Measurements from ENCODE around the gene ABR.
A peak's percentile ranks its signal among the peaks of the same experiment; 100 is the strongest.
"Not testable (repeated sequence)": the region's sequence is repeated elsewhere in the genome, so short reads cannot be mapped to it uniquely, and the experiment has no call there.

ABR gene

GRCh38 chr17:986322-986929 lies 193.4 kb downstream of the ABR start:
- Histone ChIP-seq H3K27me3 (ENCODE audit: low read depth) (no peaks in the 10 kb centered on the region), H3K9me3 (no peaks in the 10 kb centered on the region), H3K4me1 (no peaks in the 10 kb centered on the region), H3K36me3 (replicated peaks) (no peaks in the 10 kb centered on the region), H3K4me3 (no peak overlapping the region)
- in situ Hi-C loops (cut with MboI; ENCODE audit: low sequenced_read_pairs): loop anchor here (5.0 kb wide), 1 partner anchor 189 kb away; no protein-coding TSS in a partner anchor
- no peak for DNase-seq (ENCODE audit: low spot score in 2 of 2)

DNA sequence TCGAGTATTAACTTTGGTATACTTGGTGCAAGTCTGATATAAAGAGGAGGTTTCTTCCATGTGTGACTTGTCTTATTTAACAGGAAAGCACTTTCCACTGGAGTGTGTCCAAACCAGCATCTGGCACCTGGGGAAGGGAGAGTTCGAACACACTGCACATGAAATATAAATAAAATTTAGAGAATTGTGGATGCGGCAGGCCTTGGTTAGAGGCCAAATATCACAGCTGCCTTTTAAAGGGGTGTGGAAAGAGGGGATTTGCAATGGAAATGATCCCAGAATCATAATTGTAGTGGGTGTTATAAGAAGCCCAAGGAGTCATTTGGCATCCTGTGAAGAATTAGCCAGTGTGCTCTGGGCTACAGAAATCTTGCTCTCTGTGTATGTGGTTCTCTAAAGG lies 195.9 kb downstream of the ABR start:
- no peak overlapping the region for H3K4me3 ChIP-seq

DNA sequence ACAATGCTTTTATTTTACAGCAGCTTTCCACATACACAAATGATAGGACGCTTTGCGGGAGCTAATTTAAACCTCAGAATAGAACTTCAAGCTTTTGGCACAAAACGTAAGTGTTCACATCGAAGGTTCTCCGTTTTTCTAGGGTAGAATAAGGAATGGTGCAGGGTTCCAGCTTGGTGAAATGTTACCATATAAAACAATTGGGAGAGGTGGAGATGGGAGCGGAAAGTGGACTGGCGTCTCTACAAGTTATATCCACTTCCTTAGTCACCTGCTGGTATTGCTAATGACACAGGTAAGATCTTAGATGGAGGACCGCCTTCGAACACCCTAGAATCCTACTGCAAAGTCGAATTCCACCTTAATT lies 198.5 kb downstream of the ABR start:
- H3K4me3 ChIP-seq: no peak overlapping the region
- H3K9me3 ChIP-seq: no peaks in the 10 kb centered on the region
- H3K4me1 ChIP-seq: peaks cover 14% of the 10 kb centered on the region
- in situ Hi-C loops (cut with MboI; ENCODE audit: low sequenced_read_pairs): no loop called here
- no peaks in the 10 kb centered on the region for H3K36me3 ChIP-seq (replicated peaks)
- no peak for DNase-seq (ENCODE audit: low spot score in 2 of 2)
- H3K27me3 ChIP-seq (ENCODE audit: low read depth): no peaks in the 10 kb centered on the region

More for the DNA sequence above, 195.9 kb downstream of the ABR start:
- no peaks in the 10 kb centered on the region for H3K27me3 ChIP-seq (ENCODE audit: low read depth)
- H3K36me3 ChIP-seq (replicated peaks): no peaks in the 10 kb centered on the region
- peaks cover 10% of the 10 kb centered on the region for H3K4me1 ChIP-seq
- no peak for DNase-seq (ENCODE audit: low spot score in 2 of 2)
- H3K9me3 ChIP-seq: no peaks in the 10 kb centered on the region
- in situ Hi-C loops (cut with MboI; ENCODE audit: low sequenced_read_pairs): no loop called here

GRCh38 chr17:980406-981291 lies 199.1 kb downstream of the ABR start:
- peaks cover 14% of the 10 kb centered on the region for H3K4me1 ChIP-seq
- in situ Hi-C loops (cut with MboI; ENCODE audit: low sequenced_read_pairs): no loop called here
- H3K4me3 ChIP-seq: peak overlapping the region; percentile 45
- H3K27me3 ChIP-seq (ENCODE audit: low read depth): no peaks in the 10 kb centered on the region
- H3K9me3 ChIP-seq: no peaks in the 10 kb centered on the region
- H3K36me3 ChIP-seq (replicated peaks): no peaks in the 10 kb centered on the region
- peak; percentile 86 to 88 for DNase-seq (ENCODE audit: low spot score in 2 of 2)

GRCh38 chr17:979539-980405 lies 200.0 kb downstream of the ABR start, which contains the start of gene NXN:
TSS of gene NXN (minus strand) at chr17:979776.
- Histone ChIP-seq H3K4me1 (peaks cover 14% of the 10 kb centered on the region), H3K36me3 (replicated peaks) (no peaks in the 10 kb centered on the region), H3K9me3 (no peaks in the 10 kb centered on the region), H3K4me3 (peak within 1 kb of the TSS; percentile 85), H3K27me3 (ENCODE audit: low read depth) (no peaks in the 10 kb centered on the region)
- peak; percentile 68 to 92 for DNase-seq (ENCODE audit: low spot score in 2 of 2)
- in situ Hi-C loops (cut with MboI; ENCODE audit: low sequenced_read_pairs): no loop called here

DNA sequence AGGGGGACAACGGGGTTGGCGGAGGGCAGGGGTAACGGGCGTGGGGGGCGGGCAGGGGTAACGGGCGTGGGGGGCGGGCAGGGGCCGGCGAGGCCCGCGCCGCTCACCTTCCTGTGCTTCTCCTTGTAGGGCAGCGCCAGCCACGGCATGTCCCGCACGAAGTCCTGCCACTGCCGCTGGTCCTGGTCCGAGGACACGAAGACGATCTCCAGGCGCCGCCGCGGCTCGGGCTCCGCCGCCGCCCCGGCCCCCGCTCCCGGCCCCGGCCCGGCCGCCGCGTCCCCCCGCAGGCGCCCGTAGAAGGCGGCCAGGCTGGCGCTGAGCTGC lies 200.6 kb downstream of the ABR start:
- no peak for DNase-seq (ENCODE audit: low spot score in 2 of 2)
- in situ Hi-C loops (cut with MboI; ENCODE audit: low sequenced_read_pairs): no loop called here
- Histone ChIP-seq H3K27me3 (ENCODE audit: low read depth) (no peaks in the 10 kb centered on the region), H3K36me3 (replicated peaks) (no peaks in the 10 kb centered on the region), H3K9me3 (no peaks in the 10 kb centered on the region), H3K4me3 (peak overlapping the region; percentile 85), H3K4me1 (peaks cover 14% of the 10 kb centered on the region)

GRCh38 chr17:978103-979093 lies 201.4 kb downstream of the ABR start:
- peaks cover 14% of the 10 kb centered on the region for H3K4me1 ChIP-seq

GRCh38 chr17:977166-977565 lies 202.6 kb downstream of the ABR start:
- peaks cover 14% of the 10 kb centered on the region for H3K4me1 ChIP-seq
- H3K36me3 ChIP-seq (replicated peaks): no peaks in the 10 kb centered on the region
- DNase-seq (ENCODE audit: low spot score in 2 of 2): peak in 1 of 2 experiments; percentile 42
- H3K4me3 ChIP-seq: peak overlapping the region; percentile 85
- in situ Hi-C loops (cut with MboI; ENCODE audit: low sequenced_read_pairs): no loop called here
- H3K9me3 ChIP-seq: no peaks in the 10 kb centered on the region
- H3K27me3 ChIP-seq (ENCODE audit: low read depth): no peaks in the 10 kb centered on the region

More at GRCh38 chr17:978103-979093, 201.4 kb downstream of the ABR start:
- no peaks in the 10 kb centered on the region for H3K27me3 ChIP-seq (ENCODE audit: low read depth)
- H3K9me3 ChIP-seq: no peaks in the 10 kb centered on the region
- peak overlapping the region; percentile 85 for H3K4me3 ChIP-seq
- peak; percentile 25 to 74 for DNase-seq (ENCODE audit: low spot score in 2 of 2)
- in situ Hi-C loops (cut with MboI; ENCODE audit: low sequenced_read_pairs): no loop called here
- no peaks in the 10 kb centered on the region for H3K36me3 ChIP-seq (replicated peaks)

DNA sequence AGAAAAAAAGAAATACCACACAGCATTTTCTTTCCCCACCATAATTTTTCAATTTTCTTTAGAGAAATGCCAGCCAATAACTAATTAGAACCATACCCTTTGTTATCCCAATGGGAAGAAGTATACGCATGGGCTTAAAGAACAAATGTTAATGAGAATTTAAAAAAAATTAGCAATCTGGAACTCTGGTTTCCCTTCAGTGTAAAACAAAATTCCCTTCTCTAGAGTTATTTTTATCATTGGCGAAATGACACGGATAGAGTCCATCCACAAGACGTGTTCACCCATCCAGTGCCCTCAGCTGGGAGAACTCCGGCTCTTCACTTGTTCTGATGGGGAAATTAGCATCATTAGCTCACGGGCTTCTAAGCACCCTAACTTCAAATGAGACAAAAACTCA lies 203.5 kb downstream of the ABR start:
- no peak overlapping the region for H3K4me3 ChIP-seq
- no peak for DNase-seq (ENCODE audit: low spot score in 2 of 2)
- no peaks in the 10 kb centered on the region for H3K36me3 ChIP-seq (replicated peaks)
- peaks cover 14% of the 10 kb centered on the region for H3K4me1 ChIP-seq
- no peaks in the 10 kb centered on the region for H3K27me3 ChIP-seq (ENCODE audit: low read depth)
- H3K9me3 ChIP-seq: no peaks in the 10 kb centered on the region
- in situ Hi-C loops (cut with MboI; ENCODE audit: low sequenced_read_pairs): no loop called here

DNA sequence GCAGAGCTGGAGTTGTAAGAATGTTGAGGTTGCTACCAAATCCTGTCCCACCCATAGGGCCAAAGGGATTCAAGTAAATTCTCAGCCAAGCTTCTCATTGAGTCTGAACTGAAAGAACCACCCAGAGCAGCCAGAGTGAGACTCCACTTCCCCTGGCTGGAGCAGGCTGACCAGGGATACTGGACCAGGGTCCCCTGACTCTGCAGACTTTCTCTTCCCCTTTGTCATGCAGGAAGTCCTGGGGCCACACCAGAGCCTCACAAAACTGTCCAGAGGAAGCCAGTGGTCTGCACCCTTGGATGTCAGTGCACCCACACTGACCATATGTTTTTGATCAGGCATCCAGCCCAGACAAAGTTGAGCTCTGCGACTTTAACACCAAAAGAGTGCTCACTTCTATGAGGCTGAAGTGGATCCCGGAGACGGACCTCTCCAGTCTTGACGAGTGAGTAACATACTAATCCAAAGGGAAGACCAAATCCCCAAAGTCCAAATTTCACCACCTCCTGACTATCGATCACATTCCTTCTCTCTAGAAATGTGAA lies 204.3 kb downstream of the ABR start:
- no peak for DNase-seq (ENCODE audit: low spot score in 2 of 2)
- Histone ChIP-seq H3K4me3 (no peak overlapping the region), H3K27me3 (ENCODE audit: low read depth) (no peaks in the 10 kb centered on the region), H3K4me1 (peaks cover 9% of the 10 kb centered on the region), H3K9me3 (no peaks in the 10 kb centered on the region), H3K36me3 (replicated peaks) (no peaks in the 10 kb centered on the region)
- in situ Hi-C loops (cut with MboI; ENCODE audit: low sequenced_read_pairs): no loop called here

- H3K36me3 ChIP-seq (replicated peaks); in situ Hi-C loops (cut with MboI; ENCODE audit: low sequenced_read_pairs); H3K27me3 ChIP-seq (ENCODE audit: low read depth); H3K4me1 ChIP-seq; H3K4me3 ChIP-seq; DNase-seq (ENCODE audit: low spot score in 2 of 2); H3K9me3 ChIP-seq: not testable (repeated sequence)
Observed at GRCh38 chr17:974778-975177, 205.0 kb downstream of the ABR start.

- H3K4me1 ChIP-seq: peaks cover 16% of the 10 kb centered on the region
- no peak for DNase-seq (ENCODE audit: low spot score in 2 of 2)
- in situ Hi-C loops (cut with MboI; ENCODE audit: low sequenced_read_pairs): no loop called here
- no peaks in the 10 kb centered on the region for H3K27me3 ChIP-seq (ENCODE audit: low read depth)
- H3K4me3 ChIP-seq: no peak overlapping the region
- H3K9me3 ChIP-seq: no peaks in the 10 kb centered on the region
- H3K36me3 ChIP-seq (replicated peaks): peaks cover 7% of the 10 kb centered on the region; the same call in 1 of the 2 replicates
Observed at GRCh38 chr17:973053-973452, 206.7 kb downstream of the ABR start.

All from HAP-1 (cell line).